GM23338 (cell line): ENCODE measurements around the gene RCOR3.

ENCODE experiments used
- EZH2 ChIP-seq: fragments of 200-600 bp; sonication (generic); IDR thresholded peaks from one replicate; pipeline ENCODE4 v1.8.0; 2017; ENCODE audit warnings: antibody characterized with exemption, mild to moderate bottlenecking, low read depth; ENCODE audit not compliant: unreplicated experiment
- EZH2phosphoT487 ChIP-seq: fragments of 200-600 bp; sonication (generic); IDR thresholded peaks from one replicate; pipeline ENCODE4 v1.8.1; 2018; ENCODE audit warnings: antibody characterized with exemption; ENCODE audit not compliant: unreplicated experiment
- JUNB ChIP-seq: IDR thresholded peaks from one replicate; pipeline ENCODE4 v1.6.1; 2016; ENCODE audit warnings: antibody characterized with exemption; ENCODE audit not compliant: unreplicated experiment
- POLR2AphosphoS5 ChIP-seq: IDR thresholded peaks from 2 replicates; pipeline ENCODE4 v1.6.1; 2016; ENCODE audit warnings: antibody characterized with exemption, low read depth
- REST ChIP-seq: IDR thresholded peaks from one replicate; pipeline ENCODE4 v1.6.1; 2018; ENCODE audit warnings: antibody characterized with exemption; ENCODE audit not compliant: unreplicated experiment
- STAT1 ChIP-seq: IDR thresholded peaks from one replicate; pipeline ENCODE4 v1.6.1; 2016; ENCODE audit warnings: antibody characterized with exemption; ENCODE audit not compliant: unreplicated experiment
- TF ChIP-seq, protein P1 (sequence below), 2 experiments: fragments of 200-600 bp in 1 of 2; sonication (generic) in 1 of 2; conservative IDR thresholded peaks; 2 replicates each; pipeline versions ENCODE4 v1.5.1 to v1.6.1; 2016 to 2017; ENCODE audit warnings: antibody characterized with exemption in 2 of 2, low read depth in 2 of 2, mild to moderate bottlenecking in 2 of 2, moderate library complexity in 1 of 2
- TF ChIP-seq, protein P2 (sequence below): IDR thresholded peaks from 2 replicates; pipeline ENCODE4 v1.6.1; 2016; ENCODE audit warnings: antibody characterized with exemption

GRCh38 chr1:211331011-211331709, 72.0 kb downstream of the RCOR3 start:
- TF ChIP-seq, protein P1, sequence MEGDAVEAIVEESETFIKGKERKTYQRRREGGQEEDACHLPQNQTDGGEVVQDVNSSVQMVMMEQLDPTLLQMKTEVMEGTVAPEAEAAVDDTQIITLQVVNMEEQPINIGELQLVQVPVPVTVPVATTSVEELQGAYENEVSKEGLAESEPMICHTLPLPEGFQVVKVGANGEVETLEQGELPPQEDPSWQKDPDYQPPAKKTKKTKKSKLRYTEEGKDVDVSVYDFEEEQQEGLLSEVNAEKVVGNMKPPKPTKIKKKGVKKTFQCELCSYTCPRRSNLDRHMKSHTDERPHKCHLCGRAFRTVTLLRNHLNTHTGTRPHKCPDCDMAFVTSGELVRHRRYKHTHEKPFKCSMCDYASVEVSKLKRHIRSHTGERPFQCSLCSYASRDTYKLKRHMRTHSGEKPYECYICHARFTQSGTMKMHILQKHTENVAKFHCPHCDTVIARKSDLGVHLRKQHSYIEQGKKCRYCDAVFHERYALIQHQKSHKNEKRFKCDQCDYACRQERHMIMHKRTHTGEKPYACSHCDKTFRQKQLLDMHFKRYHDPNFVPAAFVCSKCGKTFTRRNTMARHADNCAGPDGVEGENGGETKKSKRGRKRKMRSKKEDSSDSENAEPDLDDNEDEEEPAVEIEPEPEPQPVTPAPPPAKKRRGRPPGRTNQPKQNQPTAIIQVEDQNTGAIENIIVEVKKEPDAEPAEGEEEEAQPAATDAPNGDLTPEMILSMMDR (conservative IDR thresholded peaks at IDR 0.05; ENCODE audit: low read depth in 2 of 2), result no peak
- TF ChIP-seq EZH2 (no peak), POLR2AphosphoS5 (no peak), REST (no peak), JUNB (no peak), STAT1 (no peak), EZH2phosphoT487 (no peak)
- TF ChIP-seq, protein P2, sequence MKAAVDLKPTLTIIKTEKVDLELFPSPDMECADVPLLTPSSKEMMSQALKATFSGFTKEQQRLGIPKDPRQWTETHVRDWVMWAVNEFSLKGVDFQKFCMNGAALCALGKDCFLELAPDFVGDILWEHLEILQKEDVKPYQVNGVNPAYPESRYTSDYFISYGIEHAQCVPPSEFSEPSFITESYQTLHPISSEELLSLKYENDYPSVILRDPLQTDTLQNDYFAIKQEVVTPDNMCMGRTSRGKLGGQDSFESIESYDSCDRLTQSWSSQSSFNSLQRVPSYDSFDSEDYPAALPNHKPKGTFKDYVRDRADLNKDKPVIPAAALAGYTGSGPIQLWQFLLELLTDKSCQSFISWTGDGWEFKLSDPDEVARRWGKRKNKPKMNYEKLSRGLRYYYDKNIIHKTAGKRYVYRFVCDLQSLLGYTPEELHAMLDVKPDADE, result no peak
